Myocyte (in vitro differentiated cells): ENCODE measurements around the gene CRYZL1. TPM values are rescaled to one million over a fixed set of nuclear protein-coding genes. Genes with fewer than 3 reads are reported as not detected.
A peak's percentile ranks its signal among the peaks of the same experiment; 100 is the strongest.

Experiments used
- DNase-seq: peaks from one replicate; pipeline ENCODE4 v3.0.0-alpha.2; 2012; ENCODE audit warnings: low read depth
- total RNA-seq: library from RNA; depleted of rRNA; stranded (reverse); fragments of >200 nt; gene quantifications from 2 replicates; pipeline ENCODE4 v1.2.3, GENCODE V29; 2014

CRYZL1 gene
- total RNA-seq, 1 donor from 2014 or later = 13.7 TPM

DNA sequence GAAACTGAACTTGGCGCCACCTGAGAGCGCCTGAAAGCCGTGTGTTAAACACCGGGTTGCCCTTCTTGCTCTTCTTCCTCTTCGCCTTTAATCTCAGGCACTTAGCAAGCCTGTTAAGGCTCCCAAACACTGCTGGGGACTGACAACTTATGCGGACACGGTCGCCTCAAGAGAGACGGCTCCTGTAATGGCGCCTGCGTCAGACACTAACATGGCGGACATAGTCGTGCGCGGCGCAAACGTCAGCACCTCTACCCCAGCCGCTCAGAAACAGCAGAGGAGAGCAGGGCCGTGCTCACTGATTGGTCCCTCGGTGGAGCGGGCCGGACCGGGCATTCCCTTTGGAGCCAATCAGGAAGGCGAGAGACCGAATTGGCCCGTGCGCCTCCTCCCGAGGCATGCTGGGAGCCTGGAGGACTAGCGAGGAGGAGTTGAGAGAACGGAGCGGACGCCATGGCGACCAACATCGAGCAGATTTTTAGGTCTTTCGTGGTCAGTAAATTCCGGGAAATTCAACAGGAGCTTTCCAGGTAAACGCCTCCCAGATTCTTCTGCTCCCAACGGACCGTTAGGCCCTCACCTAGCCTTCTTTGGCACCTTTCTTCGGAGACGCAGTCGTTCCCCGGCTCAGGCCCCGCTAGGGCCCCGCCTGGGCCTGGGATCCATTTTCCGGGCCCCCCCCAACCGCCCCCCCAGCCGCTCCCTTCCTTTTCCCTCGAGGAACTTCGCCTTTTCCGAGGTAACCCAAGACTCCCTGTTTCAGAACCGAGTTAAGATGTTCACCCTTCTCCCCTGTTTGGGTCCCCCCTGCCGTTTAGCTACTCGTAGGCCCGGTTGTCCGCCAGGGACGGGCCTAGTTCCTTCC lies 98.7 kb downstream of the CRYZL1 start, which contains the start of gene SON:
Gene SON, plus strand, starts transcription at position 399 of the 865 bp plus-strand sequence. Its CDS starts 55 bp downstream, at position 454.
- peak; percentile 99 for DNase-seq

DNA sequence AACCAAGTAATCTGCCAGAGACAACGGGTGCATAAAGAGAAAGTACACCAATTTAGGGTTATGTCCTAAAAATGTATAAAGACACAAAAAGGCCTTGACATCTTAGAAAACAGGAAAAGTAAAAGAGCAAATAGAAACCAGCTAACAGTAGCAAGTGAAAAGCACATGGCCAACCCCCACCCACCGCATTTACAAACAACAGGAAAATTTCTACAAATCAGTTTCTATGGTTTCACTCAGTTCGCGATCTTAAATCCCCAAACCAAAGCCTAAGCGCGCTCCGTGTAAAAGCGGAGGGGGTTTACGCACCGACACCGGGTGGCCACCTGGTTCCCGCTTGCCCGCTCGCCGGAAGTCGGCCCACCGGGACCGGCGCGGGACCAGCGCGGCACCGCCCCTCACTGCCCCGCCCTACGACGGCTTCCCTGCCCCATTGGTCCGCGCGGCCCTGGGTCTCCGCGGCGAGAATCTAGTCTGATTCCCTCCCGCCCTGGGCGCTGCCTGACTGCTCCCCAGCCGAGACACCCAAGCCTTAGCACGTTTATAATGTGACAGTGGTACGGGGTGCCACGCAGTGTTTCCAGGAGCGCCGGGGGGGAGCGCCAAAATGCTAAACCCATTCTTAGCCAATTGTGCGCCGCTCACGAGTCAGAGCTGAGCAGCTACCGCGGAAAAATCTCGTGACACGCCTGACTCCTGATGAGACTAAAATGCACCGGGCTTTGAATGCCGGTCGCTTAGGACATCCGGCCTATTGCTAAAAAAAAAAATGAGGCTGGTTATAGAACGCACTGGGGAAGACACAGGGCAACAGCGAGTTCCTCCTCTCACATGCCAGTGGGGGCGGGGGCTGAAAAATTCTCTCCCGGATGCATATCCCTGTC lies 99.5 kb downstream of the CRYZL1 start, which contains the start of gene GART:
Gene GART, minus strand, starts transcription at position 362 of the 884 bp plus-strand sequence. CDS start 2,802 bp downstream, outside the sequence.
- DNase-seq = peak; percentile 84

DNA sequence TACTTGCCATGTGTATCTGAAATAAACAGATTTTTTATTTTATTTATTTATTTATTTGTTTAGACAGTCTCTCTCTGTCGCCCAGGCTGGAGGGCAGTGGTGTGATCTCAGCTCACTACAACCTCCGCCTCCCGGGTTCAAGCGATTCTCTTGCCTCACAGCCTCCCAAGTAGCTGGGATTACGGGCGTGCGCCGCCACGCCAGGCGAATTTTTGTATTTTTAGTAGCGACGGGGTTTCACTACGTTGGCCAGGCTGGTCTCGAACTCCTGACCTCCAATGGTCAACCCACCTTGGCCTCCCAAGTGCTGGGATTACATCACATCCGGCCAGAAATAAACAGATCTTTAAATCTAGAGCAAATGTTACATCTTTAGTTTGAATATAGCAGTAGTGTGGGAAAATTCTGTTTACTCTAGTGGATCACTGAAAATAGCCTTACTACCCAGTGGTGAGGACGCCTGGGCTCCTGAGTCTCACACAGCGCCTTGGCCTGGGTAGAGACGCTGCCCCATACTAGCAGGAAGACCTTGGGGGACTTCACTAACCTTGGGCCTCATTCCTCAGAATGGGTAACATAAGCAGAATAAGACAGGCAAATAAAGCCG lies 100.3 kb downstream of the CRYZL1 start:
- peak; percentile 20 for DNase-seq

DNA sequence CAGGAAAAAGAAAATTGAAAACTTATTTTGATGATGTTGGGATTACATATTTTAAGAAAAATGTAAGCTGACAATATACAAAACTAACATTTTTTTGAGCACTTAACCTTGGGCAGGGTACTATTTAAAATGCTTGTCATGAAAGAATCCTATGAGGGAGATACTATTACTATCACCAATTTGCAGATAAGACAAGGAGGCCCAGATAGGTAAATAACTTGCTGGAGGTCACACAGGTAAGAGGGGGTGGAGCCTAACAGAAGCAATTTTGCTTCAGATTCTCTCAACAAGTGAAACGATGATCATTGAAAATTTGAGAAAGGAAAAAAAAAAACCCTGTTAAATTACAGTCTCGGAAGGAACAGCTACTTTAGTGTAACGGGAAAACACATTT lies 100.8 kb downstream of the CRYZL1 start:
- no peak for DNase-seq

DNA sequence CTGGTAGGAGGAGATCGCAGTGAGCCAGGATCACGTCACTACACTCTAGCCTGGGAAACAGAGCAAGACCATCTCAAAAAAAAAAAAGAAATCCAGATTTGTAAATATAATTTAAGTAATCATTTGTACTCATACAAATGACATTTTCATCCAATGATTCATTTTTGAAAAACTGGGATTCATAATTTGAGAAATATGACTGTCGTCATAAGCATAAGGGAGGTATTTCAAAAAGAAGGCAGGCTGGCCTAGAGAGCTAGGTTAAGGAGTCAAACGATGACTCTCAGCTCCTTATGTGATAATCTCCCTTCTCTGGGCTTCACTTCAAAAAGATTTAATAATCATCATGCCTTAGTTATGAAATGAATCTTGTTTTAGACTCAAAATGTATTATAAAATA lies 101.9 kb downstream of the CRYZL1 start:
- no peak for DNase-seq

Other genes with a start within 250 kb of the CRYZL1 start
- 24.8 and 33.6 TPM in 2 replicates for gene IFNGR2, start 238.3 kb downstream of the CRYZL1 start, total RNA-seq
- gene TMEM50B, start 161.8 kb downstream of the CRYZL1 start, total RNA-seq = 35.7 and 62.5 TPM in 2 replicates
- gene DNAJC28, start 150.0 kb downstream of the CRYZL1 start, total RNA-seq = 3.3 and 3.5 TPM in 2 replicates
- 92.6 and 101 TPM in 2 replicates for gene GART, start 99.6 kb downstream of the CRYZL1 start, total RNA-seq
- gene SON, start 98.7 kb downstream of the CRYZL1 start, total RNA-seq = 116 and 181 TPM in 2 replicates
- 10.1 and 12.4 TPM in 2 replicates for gene DONSON, start 53.1 kb downstream of the CRYZL1 start, total RNA-seq
- 32.2 and 36.8 TPM in 2 replicates for gene ITSN1, start 760 bp upstream of the CRYZL1 start, total RNA-seq